H1 (cell line): Measurements from ENCODE around the gene IGF2R. TPM values are rescaled to one million over a fixed set of nuclear protein-coding genes. Genes with fewer than 3 reads are reported as not detected.

Source experiments
- CTCF ChIA-PET: fragments of 300-600 bp; sonication (Branson Sonifier 250); formaldehyde crosslinking; loops from one replicate; lab custom pipeline; 2021; ENCODE audit not compliant: partially characterized antibody; lab: Charles Lee
- POLR2A ChIA-PET: fragments of 300-600 bp; sonication (Branson Sonifier 250); formaldehyde crosslinking; loops from one replicate; lab custom pipeline; 2021; ENCODE audit warnings: inconsistent platforms; ENCODE audit not compliant: partially characterized antibody; lab: Charles Lee
- DNase-seq, 2 experiments: peaks; one replicate each; pipeline versions ENCODE4 v3.0.0 to v3.0.0-alpha.2; 2010 to 2022; ENCODE audit warnings: low spot score in 2 of 2, low read depth in 1 of 2, mixed read lengths in 1 of 2
- FAIRE-seq: peaks from 2 replicates; lab custom pipeline; 2011; peaks lifted over from hg19 to GRCh38; lab: Jason Lieb, UNC
- H2AFZ ChIP-seq: 2 replicates; pipeline ENCODE4 v1.8.1; 2012; ENCODE audit warnings: low read length, inconsistent platforms
- H2AK5ac ChIP-seq: 2 replicates; pipeline ENCODE4 v1.6.1; 2013; ENCODE audit warnings: low read depth, low read length
- H2BK120ac ChIP-seq: replicated peaks from 2 replicates; pipeline ENCODE3; 2013; ENCODE audit warnings: low read depth, low read length, inconsistent platforms
- H2BK12ac ChIP-seq: 2 replicates; pipeline ENCODE4 v1.6.1; 2013; ENCODE audit warnings: low read depth, low read length
- H2BK15ac ChIP-seq: 2 replicates; pipeline ENCODE4 v1.6.1; 2013; ENCODE audit warnings: low read length
- H2BK20ac ChIP-seq: 2 replicates; pipeline ENCODE4 v1.6.1; 2013; ENCODE audit warnings: low read length
- H2BK5ac ChIP-seq: 2 replicates; pipeline ENCODE4 v1.6.1; 2013; ENCODE audit warnings: low read depth, low read length
- H3K14ac ChIP-seq: 2 replicates; pipeline ENCODE4 v1.6.1; 2013; ENCODE audit warnings: inconsistent platforms; ENCODE audit not compliant: insufficient read length
- H3K18ac ChIP-seq: 2 replicates; pipeline ENCODE4 v1.6.1; 2013; ENCODE audit warnings: low read length; ENCODE audit errors: extremely low read depth
- H3K23ac ChIP-seq: 2 replicates; pipeline ENCODE4 v1.6.1; 2013; ENCODE audit warnings: inconsistent platforms; ENCODE audit not compliant: insufficient read length
- H3K23me2 ChIP-seq: 2 replicates; pipeline ENCODE4 v1.6.1; 2013; ENCODE audit warnings: low read depth, low read length
- H3K27ac ChIP-seq: 2 replicates; pipeline ENCODE4 v1.6.1; 2011; ENCODE audit warnings: low read depth, low read length, inconsistent platforms
- H3K27me3 ChIP-seq, 4 experiments: replicated peaks in 1 of 4; 1 replicate in 1 of 4; 2 replicates in 3 of 4; pipeline versions ENCODE4 v1.6.1 to v1.8.1; 2011 to 2013; ENCODE audit warnings: low read length in 3 of 4, mild to moderate bottlenecking in 3 of 4, inconsistent platforms in 2 of 4, mixed read lengths in 2 of 4, moderate library complexity in 1 of 4; ENCODE audit not compliant: control insufficient read depth in 3 of 4, insufficient read depth in 3 of 4; ENCODE audit errors: extremely low read depth in 1 of 4
- H3K36me3 ChIP-seq, 4 experiments: 2 replicates each; pipeline versions ENCODE4 v1.6.1 to v1.8.1; 2011 to 2013; ENCODE audit warnings: mild to moderate bottlenecking in 4 of 4, low read length in 3 of 4, moderate library complexity in 2 of 4, control low read depth in 1 of 4, inconsistent platforms in 1 of 4; ENCODE audit not compliant: insufficient read depth in 4 of 4, control insufficient read depth in 2 of 4
- H3K4ac ChIP-seq: replicated peaks from 2 replicates; pipeline ENCODE3; 2013; ENCODE audit warnings: low read length, low read depth, mixed read lengths, inconsistent platforms; ENCODE audit not compliant: insufficient read length
- H3K4me1 ChIP-seq, 4 experiments: replicated peaks in 1 of 4; 1 replicate in 1 of 4; 2 replicates in 3 of 4; pipeline versions ENCODE4 v1.6.1 to v1.8.1; 2011 to 2013; ENCODE audit warnings: low read length in 3 of 4, inconsistent platforms in 2 of 4, mixed read lengths in 1 of 4; ENCODE audit not compliant: insufficient read depth in 4 of 4, control insufficient read depth in 3 of 4
- H3K4me2 ChIP-seq, 2 experiments: 2 replicates each; pipeline versions ENCODE4 v1.6.1 to v1.8.1; 2011 to 2013; ENCODE audit warnings: low read depth in 2 of 2, low read length in 2 of 2, control low read depth in 1 of 2, inconsistent platforms in 1 of 2, mild to moderate bottlenecking in 1 of 2; ENCODE audit not compliant: insufficient read depth in 1 of 2
- H3K4me3 ChIP-seq, 4 experiments: fragments of 200-600, 300-600 bp in 1 of 4; sonication (generic), shearing (Covaris generic), sonication (Bioruptor Twin) in 1 of 4; 2 replicates each; pipeline versions ENCODE4 v1.5.1 to v1.8.1; 2011 to 2016; ENCODE audit warnings: low read length in 4 of 4, low read depth in 3 of 4, control low read depth in 2 of 4, inconsistent platforms in 2 of 4, mild to moderate bottlenecking in 2 of 4, mixed read lengths in 1 of 4, moderate library complexity in 1 of 4; ENCODE audit not compliant: insufficient read depth in 2 of 4; ENCODE audit errors: extremely low read depth in 1 of 4
- H3K56ac ChIP-seq: replicated peaks from 2 replicates; pipeline ENCODE3; 2013; ENCODE audit warnings: low read depth, mild to moderate bottlenecking, mixed read lengths, low read length, inconsistent platforms; ENCODE audit not compliant: insufficient read length
- H3K79me1 ChIP-seq: 2 replicates; pipeline ENCODE4 v1.6.1; 2013; ENCODE audit warnings: low read depth, low read length, control low read depth
- H3K79me2 ChIP-seq, 2 experiments: 2 replicates each; pipeline versions ENCODE4 v1.6.1 to v1.8.1; 2012 to 2013; ENCODE audit warnings: low read length in 2 of 2, mild to moderate bottlenecking in 2 of 2, inconsistent platforms in 1 of 2; ENCODE audit not compliant: insufficient read depth in 2 of 2, control insufficient read depth in 1 of 2
- H3K9ac ChIP-seq, 4 experiments: replicated peaks in 1 of 4; 1 replicate in 1 of 4; 2 replicates in 3 of 4; pipeline versions ENCODE4 v1.6.1 to v1.8.1; 2011 to 2013; ENCODE audit warnings: low read depth in 3 of 4, low read length in 3 of 4, control low read depth in 2 of 4, mild to moderate bottlenecking in 2 of 4, moderate library complexity in 2 of 4, inconsistent platforms in 1 of 4; ENCODE audit errors: extremely low read depth in 1 of 4
- H3K9me3 ChIP-seq, 2 experiments: 2 replicates each; pipeline versions ENCODE4 v1.6.1 to v1.8.1; 2012 to 2013; ENCODE audit warnings: mild to moderate bottlenecking in 2 of 2, moderate library complexity in 2 of 2, control low read depth in 1 of 2, inconsistent platforms in 1 of 2, low read depth in 1 of 2, low read length in 1 of 2, mixed read lengths in 1 of 2; ENCODE audit not compliant: insufficient read depth in 2 of 2
- H4K20me1 ChIP-seq, 2 experiments: replicated peaks in 1 of 2; 2 replicates each; pipeline versions ENCODE3 to v1.8.1; 2011 to 2013; ENCODE audit warnings: inconsistent platforms in 2 of 2, low read length in 2 of 2, mild to moderate bottlenecking in 1 of 2; ENCODE audit not compliant: insufficient read depth in 2 of 2, control insufficient read depth in 1 of 2
- H4K5ac ChIP-seq: 2 replicates; pipeline ENCODE4 v1.6.1; 2013; ENCODE audit warnings: low read length, low read depth, mixed read lengths, inconsistent platforms; ENCODE audit not compliant: insufficient read length
- H4K8ac ChIP-seq: 2 replicates; pipeline ENCODE4 v1.8.0; 2013; ENCODE audit warnings: mild to moderate bottlenecking, moderate library complexity, low read length, inconsistent platforms; ENCODE audit not compliant: insufficient read depth; ENCODE audit errors: extremely low read depth
- H4K91ac ChIP-seq: replicated peaks from 2 replicates; pipeline ENCODE3; 2013; ENCODE audit warnings: low read length, mixed read lengths, inconsistent platforms; ENCODE audit not compliant: insufficient read length
- BACH1 ChIP-seq: IDR thresholded peaks from 2 replicates; pipeline ENCODE4 v1.6.1; 2012; ENCODE audit warnings: low read length, improper control_type of control experiment
- NANOG ChIP-seq: IDR thresholded peaks from 2 replicates; pipeline ENCODE4 v1.6.1; 2011; ENCODE audit warnings: low read length, low read depth, mild to moderate bottlenecking, inconsistent platforms; ENCODE audit not compliant: insufficient read depth, poor library complexity, severe bottlenecking
- NRF1 ChIP-seq: IDR thresholded peaks from 2 replicates; pipeline ENCODE4 v1.6.1; 2011; ENCODE audit warnings: mild to moderate bottlenecking, low read depth, low read length, improper control_type of control experiment
- TCF12 ChIP-seq: IDR thresholded peaks from 2 replicates; pipeline ENCODE4 v1.6.1; 2011; ENCODE audit warnings: low read depth, mild to moderate bottlenecking, low read length
- TEAD4 ChIP-seq: IDR thresholded peaks from 2 replicates; pipeline ENCODE4 v1.6.1; 2012; ENCODE audit warnings: low read depth, low read length, inconsistent platforms, mixed read lengths
- ZNF274 ChIP-seq: IDR thresholded peaks from 2 replicates; pipeline ENCODE4 v1.7.0; 2012; ENCODE audit warnings: low read length, borderline replicate concordance; ENCODE audit errors: extremely low read depth
- WGBS, 2 experiments: shearing (Covaris generic) in 1 of 2; methylation state at CpG; one replicate each; pipeline versions ENCODE4 v1.1.6 to v1.1.7; 2013 to 2015; ENCODE audit warnings: low lambda C conversion rate in 2 of 2, mixed read lengths in 2 of 2, inconsistent platforms in 1 of 2, low coverage in 1 of 2, missing lambda C conversion rate in 1 of 2; ENCODE audit not compliant: insufficient replicate concordance in 2 of 2, insufficient coverage in 1 of 2, insufficient read length in 1 of 2; ENCODE audit errors: extremely low coverage in 1 of 2, missing lambda C conversion rate in 1 of 2; 5-methylcytosine and 5-hydroxymethylcytosine counted together
- polyA plus RNA-seq, 7 experiments: library from polyadenylated mRNA; depleted of rRNA in 3 of 7; stranded (reverse) in 5 of 7; unstranded in 2 of 7; fragments of >200 nt in 5 of 7; fragments of 200-250 nt in 2 of 7; gene quantifications; 1 replicate in 5 of 7; 2 replicates in 1 of 7; 4 replicates in 1 of 7; pipeline versions ENCODE4 v1.2.1 to v1.2.3, GENCODE V29; 2011 to 2013; ENCODE audit warnings: missing spikeins in 2 of 7, mixed read lengths in 2 of 7
- total RNA-seq: library from RNA; stranded (reverse); fragmentation: NEBNext Ultra II Directional; extraction: Animal tissue kit (Norgen Biotek cat#: 25700); gene quantifications from 2 replicates; pipeline ENCODE4 v1.2.1, GENCODE V29; 2021
- TF ChIP-seq, protein P1 (sequence below): IDR thresholded peaks from 2 replicates; pipeline ENCODE4 v1.6.1; 2011; ENCODE audit warnings: low read depth, mild to moderate bottlenecking, low read length; ENCODE audit not compliant: insufficient read depth

Gene IGF2R
- total and polyA plus RNA-seq, 2 of the 8 experiments (the other 6 are each of a cell fraction or from before 2014, with no cell fraction given) = 20.6 to 74.1 TPM

- H2BK20ac ChIP-seq = no peak overlapping the region
- no peak overlapping the region for H3K27ac ChIP-seq
- H2AK5ac ChIP-seq = no peak overlapping the region
- H3K18ac ChIP-seq = no peak overlapping the region
- no peak overlapping the region; a peak in 2 of 7 replicates for H3K9ac ChIP-seq
- FAIRE-seq (no peak), DNase-seq (no peak)
- H3K27me3 ChIP-seq = no peaks in the 10 kb centered on the region
- no peak overlapping the region for H3K4me2 ChIP-seq
- H3K4me3 ChIP-seq = no peak overlapping the region
- no peaks in the 10 kb centered on the region for H3K9me3 ChIP-seq
- peaks cover 0 to 29% (median 6%) of the 10 kb centered on the region in 4 experiments; a peak in 6 of 8 replicates for H3K36me3 ChIP-seq
- H3K23ac ChIP-seq = no peak overlapping the region
- peaks cover 0 to 5% of the 10 kb centered on the region in 2 experiments for H4K20me1 ChIP-seq
- H2AFZ ChIP-seq = no peak overlapping the region
- peaks cover 6% of the 10 kb centered on the region; the same call in 1 of the 2 replicates for H3K79me1 ChIP-seq
- H3K14ac ChIP-seq = no peak overlapping the region
- CTCF ChIA-PET = no interaction called here
- H2BK15ac ChIP-seq = no peak overlapping the region
- no peak overlapping the region for H2BK5ac ChIP-seq
- no peak overlapping the region for H4K8ac ChIP-seq
- H2BK120ac ChIP-seq = no peak overlapping the region
- POLR2A ChIA-PET = no interaction called here
- no peak overlapping the region for H4K5ac ChIP-seq
- no peak overlapping the region for H3K56ac ChIP-seq
- H3K79me2 ChIP-seq = 0 out of 4 replicates have a peak, but pooled peaks cover 0 to 5% of the 10 kb centered on the region in 2 experiments
- no peak overlapping the region for H3K4ac ChIP-seq
- H3K23me2 ChIP-seq = no peaks in the 10 kb centered on the region
- H3K4me1 ChIP-seq = no peaks in the 10 kb centered on the region
- no peak overlapping the region for H4K91ac ChIP-seq
- H2BK12ac ChIP-seq = no peak overlapping the region
- WGBS, 2 experiments = 90% methylated on average over 4 of the region's 4 CpGs; no CpG with 5 or more reads in 1 of the 2 experiments
- TF ChIP-seq, protein P1, sequence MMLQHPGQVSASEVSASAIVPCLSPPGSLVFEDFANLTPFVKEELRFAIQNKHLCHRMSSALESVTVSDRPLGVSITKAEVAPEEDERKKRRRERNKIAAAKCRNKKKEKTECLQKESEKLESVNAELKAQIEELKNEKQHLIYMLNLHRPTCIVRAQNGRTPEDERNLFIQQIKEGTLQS = no peak
- TF ChIP-seq TEAD4 (no peak), NANOG (no peak), BACH1 (no peak), NRF1 (no peak), TCF12 (no peak), ZNF274 (no peak)
Observed at GRCh38 chr6:160013987-160014868, 45.3 kb downstream of the IGF2R start.
